GM23338 (cell line): ENCODE results near the gene TRPC4AP. TPM values are rescaled to one million over a fixed set of nuclear protein-coding genes. Genes with fewer than 3 reads are reported as not detected.

ENCODE experiments used
- ATAC-seq: fragments of 200-7000 bp; cut with Tn5 transposase; 3 replicates; pipeline ENCODE4 v1.9.1; 2020
- DNase-seq: peaks from one replicate; pipeline ENCODE4 v3.0.0-alpha.2; 2015; ENCODE audit warnings: low spot score
- H2AFZ ChIP-seq: fragments of 200-600 bp; sonication (generic); 2 replicates; pipeline ENCODE4 v1.8.0; 2016; ENCODE audit warnings: antibody characterized with exemption, mild to moderate bottlenecking, moderate library complexity
- H3F3A ChIP-seq: fragments of 200-600 bp; sonication (generic); replicated peaks from 2 replicates; pipeline ENCODE4 v1.8.0; 2017; ENCODE audit warnings: antibody characterized with exemption, mixed run types, low read depth
- H3K27ac ChIP-seq: fragments of 200-600 bp; sonication (generic); 2 replicates; pipeline ENCODE4 v1.6.1; 2016; ENCODE audit warnings: low read depth
- H3K27me3 ChIP-seq: fragments of 200-600 bp; sonication (generic); 2 replicates; pipeline ENCODE4 v1.8.0; 2016; ENCODE audit warnings: mild to moderate bottlenecking, mixed run types, moderate library complexity; ENCODE audit not compliant: insufficient read depth
- H3K36me3 ChIP-seq: fragments of 200-600 bp; sonication (generic); 2 replicates; pipeline ENCODE4 v1.8.0; 2016; ENCODE audit warnings: mild to moderate bottlenecking; ENCODE audit not compliant: insufficient read depth
- H3K4me1 ChIP-seq: fragments of 200-600 bp; sonication (generic); 2 replicates; pipeline ENCODE4 v1.8.0; 2016; ENCODE audit warnings: mild to moderate bottlenecking, moderate library complexity; ENCODE audit not compliant: insufficient read depth
- H3K4me2 ChIP-seq: fragments of 200-600 bp; sonication (generic); 2 replicates; pipeline ENCODE4 v1.7.1; 2017; ENCODE audit warnings: mixed run types
- H3K4me3 ChIP-seq: fragments of 200-600 bp; sonication (generic); 2 replicates; pipeline ENCODE4 v1.6.1; 2016; ENCODE audit warnings: mixed run types
- H3K79me2 ChIP-seq: fragments of 200-600 bp; sonication (generic); replicated peaks from 2 replicates; pipeline ENCODE4 v1.8.0; 2017; ENCODE audit warnings: mild to moderate bottlenecking; ENCODE audit not compliant: insufficient read depth
- H3K9me2 ChIP-seq: fragments of 200-600 bp; sonication (generic); 2 replicates; pipeline ENCODE4 v1.8.0; 2017; ENCODE audit not compliant: insufficient read depth
- H4K20me1 ChIP-seq: fragments of 200-600 bp; sonication (generic); replicated peaks from 2 replicates; pipeline ENCODE4 v1.8.0; 2017; ENCODE audit warnings: mild to moderate bottlenecking; ENCODE audit not compliant: insufficient read depth
- H3K27ac Mint-ChIP-seq: 2 replicates; pipeline ENCODE4 v1.8.0; 2020; ENCODE audit warnings: inconsistent platforms, mild to moderate bottlenecking, moderate library complexity, mixed read lengths
- H3K27me3 Mint-ChIP-seq: 3 replicates; pipeline ENCODE4 v1.8.0; 2022; ENCODE audit warnings: low read depth, mild to moderate bottlenecking, moderate library complexity, mixed read lengths, inconsistent platforms; ENCODE audit not compliant: insufficient read depth, poor library complexity
- H3K36me3 Mint-ChIP-seq: 3 replicates; pipeline ENCODE4 v1.8.0; 2021; ENCODE audit warnings: low read depth, mild to moderate bottlenecking, inconsistent platforms, moderate library complexity, mixed read lengths
- H3K4me1 Mint-ChIP-seq: 3 replicates; pipeline ENCODE4 v1.8.0; 2020; ENCODE audit warnings: mild to moderate bottlenecking, inconsistent platforms, mixed read lengths
- H3K4me3 Mint-ChIP-seq: 3 replicates; pipeline ENCODE4 v1.8.0; 2021; ENCODE audit warnings: moderate library complexity, mild to moderate bottlenecking, inconsistent platforms, mixed read lengths
- H3K9me3 Mint-ChIP-seq: 3 replicates; pipeline ENCODE4 v1.8.0; 2020; ENCODE audit warnings: moderate library complexity, mild to moderate bottlenecking, inconsistent platforms, mixed read lengths
- JUNB ChIP-seq: IDR thresholded peaks from one replicate; pipeline ENCODE4 v1.6.1; 2016; ENCODE audit warnings: antibody characterized with exemption; ENCODE audit not compliant: unreplicated experiment
- NANOG ChIP-seq: IDR thresholded peaks from 2 replicates; pipeline ENCODE4 v1.6.1; 2016; ENCODE audit warnings: antibody characterized with exemption, borderline replicate concordance
- polyA plus RNA-seq: library from polyadenylated mRNA; unstranded; fragments of >200 nt; fragmentation: Nextera tagmentation; extraction: Ambion mirVana; gene quantifications from 2 replicates; pipeline ENCODE4 v1.2.1, GENCODE V29; 2016
- total RNA-seq: library from RNA; depleted of rRNA; stranded (reverse); fragments of >200 nt; shearing (Covaris generic); gene quantifications from 2 replicates; pipeline ENCODE4 v1.2.3, GENCODE V29; 2014
- TF ChIP-seq, protein P1 (sequence below): fragments of 250-450 bp; sonication (Bioruptor Pico); IDR thresholded peaks from 2 replicates; pipeline ENCODE4 v1.5.0; 2020; ENCODE audit warnings: mild to moderate bottlenecking, moderate library complexity

The TRPC4AP gene
- total and polyA plus RNA-seq, 2 experiments from 2014 or later = 48.8 to 89.5 TPM

DNA sequence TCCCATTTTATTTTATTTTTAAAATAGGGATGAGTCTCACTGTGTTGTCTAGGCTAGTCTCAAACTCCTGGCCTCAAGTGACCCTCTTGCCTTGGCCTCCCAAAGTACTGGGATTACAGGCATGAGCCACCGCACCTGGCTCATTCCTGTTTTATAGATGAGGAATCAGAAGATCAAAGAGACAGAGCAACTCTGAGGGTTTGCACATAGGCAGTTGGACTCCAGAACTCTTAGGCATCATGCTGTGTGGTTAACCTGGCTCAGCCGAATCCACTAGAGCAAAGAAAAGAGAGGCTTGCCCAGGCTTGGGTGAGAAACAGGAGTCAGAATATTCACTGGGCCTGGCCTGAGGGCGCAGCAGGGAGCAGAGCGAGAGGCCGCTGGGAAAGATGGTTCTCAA, 127.6 kb downstream of the TRPC4AP start (continued):
- TF ChIP-seq, protein P1, sequence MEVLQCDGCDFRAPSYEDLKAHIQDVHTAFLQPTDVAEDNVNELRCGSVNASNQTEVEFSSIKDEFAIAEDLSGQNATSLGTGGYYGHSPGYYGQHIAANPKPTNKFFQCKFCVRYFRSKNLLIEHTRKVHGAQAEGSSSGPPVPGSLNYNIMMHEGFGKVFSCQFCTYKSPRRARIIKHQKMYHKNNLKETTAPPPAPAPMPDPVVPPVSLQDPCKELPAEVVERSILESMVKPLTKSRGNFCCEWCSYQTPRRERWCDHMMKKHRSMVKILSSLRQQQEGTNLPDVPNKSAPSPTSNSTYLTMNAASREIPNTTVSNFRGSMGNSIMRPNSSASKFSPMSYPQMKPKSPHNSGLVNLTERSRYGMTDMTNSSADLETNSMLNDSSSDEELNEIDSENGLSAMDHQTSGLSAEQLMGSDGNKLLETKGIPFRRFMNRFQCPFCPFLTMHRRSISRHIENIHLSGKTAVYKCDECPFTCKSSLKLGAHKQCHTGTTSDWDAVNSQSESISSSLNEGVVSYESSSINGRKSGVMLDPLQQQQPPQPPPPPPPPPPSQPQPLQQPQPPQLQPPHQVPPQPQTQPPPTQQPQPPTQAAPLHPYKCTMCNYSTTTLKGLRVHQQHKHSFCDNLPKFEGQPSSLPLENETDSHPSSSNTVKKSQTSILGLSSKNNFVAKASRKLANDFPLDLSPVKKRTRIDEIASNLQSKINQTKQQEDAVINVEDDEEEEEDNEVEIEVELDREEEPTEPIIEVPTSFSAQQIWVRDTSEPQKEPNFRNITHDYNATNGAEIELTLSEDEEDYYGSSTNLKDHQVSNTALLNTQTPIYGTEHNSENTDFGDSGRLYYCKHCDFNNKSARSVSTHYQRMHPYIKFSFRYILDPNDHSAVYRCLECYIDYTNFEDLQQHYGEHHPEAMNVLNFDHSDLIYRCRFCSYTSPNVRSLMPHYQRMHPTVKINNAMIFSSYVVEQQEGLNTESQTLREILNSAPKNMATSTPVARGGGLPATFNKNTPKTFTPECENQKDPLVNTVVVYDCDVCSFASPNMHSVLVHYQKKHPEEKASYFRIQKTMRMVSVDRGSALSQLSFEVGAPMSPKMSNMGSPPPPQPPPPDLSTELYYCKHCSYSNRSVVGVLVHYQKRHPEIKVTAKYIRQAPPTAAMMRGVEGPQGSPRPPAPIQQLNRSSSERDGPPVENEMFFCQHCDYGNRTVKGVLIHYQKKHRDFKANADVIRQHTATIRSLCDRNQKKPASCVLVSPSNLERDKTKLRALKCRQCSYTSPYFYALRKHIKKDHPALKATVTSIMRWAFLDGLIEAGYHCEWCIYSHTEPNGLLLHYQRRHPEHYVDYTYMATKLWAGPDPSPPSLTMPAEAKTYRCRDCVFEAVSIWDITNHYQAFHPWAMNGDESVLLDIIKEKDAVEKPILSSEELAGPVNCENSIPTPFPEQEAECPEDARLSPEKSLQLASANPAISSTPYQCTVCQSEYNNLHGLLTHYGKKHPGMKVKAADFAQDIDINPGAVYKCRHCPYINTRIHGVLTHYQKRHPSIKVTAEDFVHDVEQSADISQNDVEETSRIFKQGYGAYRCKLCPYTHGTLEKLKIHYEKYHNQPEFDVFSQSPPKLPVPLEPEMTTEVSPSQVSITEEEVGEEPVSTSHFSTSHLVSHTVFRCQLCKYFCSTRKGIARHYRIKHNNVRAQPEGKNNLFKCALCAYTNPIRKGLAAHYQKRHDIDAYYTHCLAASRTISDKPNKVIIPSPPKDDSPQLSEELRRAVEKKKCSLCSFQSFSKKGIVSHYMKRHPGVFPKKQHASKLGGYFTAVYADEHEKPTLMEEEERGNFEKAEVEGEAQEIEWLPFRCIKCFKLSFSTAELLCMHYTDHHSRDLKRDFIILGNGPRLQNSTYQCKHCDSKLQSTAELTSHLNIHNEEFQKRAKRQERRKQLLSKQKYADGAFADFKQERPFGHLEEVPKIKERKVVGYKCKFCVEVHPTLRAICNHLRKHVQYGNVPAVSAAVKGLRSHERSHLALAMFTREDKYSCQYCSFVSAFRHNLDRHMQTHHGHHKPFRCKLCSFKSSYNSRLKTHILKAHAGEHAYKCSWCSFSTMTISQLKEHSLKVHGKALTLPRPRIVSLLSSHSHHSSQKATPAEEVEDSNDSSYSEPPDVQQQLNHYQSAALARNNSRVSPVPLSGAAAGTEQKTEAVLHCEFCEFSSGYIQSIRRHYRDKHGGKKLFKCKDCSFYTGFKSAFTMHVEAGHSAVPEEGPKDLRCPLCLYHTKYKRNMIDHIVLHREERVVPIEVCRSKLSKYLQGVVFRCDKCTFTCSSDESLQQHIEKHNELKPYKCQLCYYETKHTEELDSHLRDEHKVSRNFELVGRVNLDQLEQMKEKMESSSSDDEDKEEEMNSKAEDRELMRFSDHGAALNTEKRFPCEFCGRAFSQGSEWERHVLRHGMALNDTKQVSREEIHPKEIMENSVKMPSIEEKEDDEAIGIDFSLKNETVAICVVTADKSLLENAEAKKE (CRISPR knock-in tag) = no peak

DNA sequence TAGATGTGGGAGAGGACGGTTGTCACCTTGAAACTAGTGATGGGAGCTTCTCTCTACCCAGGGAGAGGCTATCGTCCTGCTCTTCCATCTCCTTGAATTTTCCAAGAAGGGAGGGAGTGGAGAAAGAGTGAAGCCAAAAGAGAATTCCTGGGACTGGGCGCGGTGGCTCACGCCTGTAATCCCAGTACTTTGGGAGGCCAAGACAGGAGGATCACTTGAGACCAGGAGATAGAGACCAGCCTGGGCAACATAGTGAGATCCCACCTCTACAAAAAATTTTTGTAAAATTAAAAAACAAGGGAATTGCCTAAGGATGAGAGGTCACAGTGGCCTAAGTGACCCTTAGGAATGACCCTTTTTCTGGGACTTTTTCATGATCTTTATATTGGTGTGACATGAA, 128.1 kb downstream of the TRPC4AP start:
- ATAC-seq = no peak
- Histone ChIP-seq H3K36me3 (no peaks in the 10 kb centered on the region), H4K20me1 (no peaks in the 10 kb centered on the region), H3K9me2 (no peaks in the 10 kb centered on the region), H3K27me3 (no peaks in the 10 kb centered on the region), H3K27ac (no peak overlapping the region), H3F3A (no peaks in the 10 kb centered on the region), H3K4me3 (no peak overlapping the region), H2AFZ (no peak overlapping the region), H3K4me1 (no peaks in the 10 kb centered on the region), H3K4me2 (no peak overlapping the region), H3K79me2 (no peaks in the 10 kb centered on the region)
- Mint-ChIP-seq H3K9me3 (no peaks in the 10 kb centered on the region), H3K36me3 (no peaks in the 10 kb centered on the region), H3K4me3 (no peak overlapping the region), H3K27me3 (peaks cover 4% of the 10 kb centered on the region), H3K27ac (no peak overlapping the region), H3K4me1 (peaks cover 7% of the 10 kb centered on the region; the same call in 2 of the 3 replicates)
- no peak for TF ChIP-seq JUNB
- no peak for DNase-seq

DNA sequence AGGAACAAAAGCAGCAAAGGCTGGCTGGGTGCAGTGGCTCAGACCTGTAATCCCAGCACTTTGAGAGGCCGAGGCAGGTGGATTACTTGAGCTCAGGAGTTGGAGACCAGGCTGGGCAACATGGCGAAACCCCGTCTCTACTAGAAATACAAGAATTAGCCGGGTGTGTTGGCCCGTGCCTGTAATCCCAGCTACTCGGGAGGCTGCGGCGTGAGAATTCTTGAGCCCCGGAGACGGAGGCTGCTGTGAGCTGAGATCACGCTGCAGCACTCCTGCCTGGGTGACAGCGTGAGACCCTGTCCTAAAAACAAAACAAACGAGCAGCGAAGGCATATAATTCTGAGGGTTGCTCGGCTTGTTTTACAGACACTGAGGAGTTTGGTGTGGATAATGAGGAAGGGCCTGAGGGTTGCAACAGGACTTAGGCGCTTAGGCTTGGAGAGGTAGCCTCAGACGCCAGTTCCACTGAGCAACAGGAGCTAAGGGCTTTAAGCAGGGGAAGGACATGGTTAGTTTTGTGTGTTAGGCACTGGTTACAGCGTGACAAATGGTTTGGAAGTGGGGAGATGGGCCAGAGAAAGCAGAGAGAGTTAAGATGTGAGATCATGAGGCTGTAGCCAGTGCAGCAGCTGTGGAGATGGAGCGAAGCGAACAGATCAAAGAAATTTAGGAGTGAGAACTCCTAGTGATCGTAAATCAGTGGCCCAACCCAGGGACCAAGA, 135.7 kb downstream of the TRPC4AP start:
- Mint-ChIP-seq H3K27ac (peak overlapping the region; percentile 94), H3K36me3 (no peaks in the 10 kb centered on the region), H3K4me1 (peaks cover 36% of the 10 kb centered on the region), H3K27me3 (peaks cover 9% of the 10 kb centered on the region), H3K9me3 (peaks cover 4% of the 10 kb centered on the region; the same call in 2 of the 3 replicates), H3K4me3 (peak overlapping the region; percentile 95; the same call in 2 of the 3 replicates)
- Histone ChIP-seq H3K4me1 (peaks cover 31% of the 10 kb centered on the region), H3K4me2 (peak overlapping the region; percentile 73; the same call in 1 of the 2 replicates), H4K20me1 (no peaks in the 10 kb centered on the region), H3F3A (peaks cover 13% of the 10 kb centered on the region; the same call in 1 of the 2 replicates), H3K4me3 (no peak overlapping the region), H2AFZ (peak overlapping the region; percentile 76), H3K27me3 (no peaks in the 10 kb centered on the region), H3K79me2 (no peaks in the 10 kb centered on the region), H3K27ac (peak overlapping the region; percentile 92; the same call in 1 of the 2 replicates), H3K36me3 (no peaks in the 10 kb centered on the region), H3K9me2 (no peaks in the 10 kb centered on the region)
- DNase-seq (no peak), ATAC-seq (no peak)
- no peak for TF ChIP-seq NANOG
- TF ChIP-seq, protein P1 (CRISPR knock-in tag) = no peak
